Measurements from ENCODE around the gene TUBG2.

DNA sequence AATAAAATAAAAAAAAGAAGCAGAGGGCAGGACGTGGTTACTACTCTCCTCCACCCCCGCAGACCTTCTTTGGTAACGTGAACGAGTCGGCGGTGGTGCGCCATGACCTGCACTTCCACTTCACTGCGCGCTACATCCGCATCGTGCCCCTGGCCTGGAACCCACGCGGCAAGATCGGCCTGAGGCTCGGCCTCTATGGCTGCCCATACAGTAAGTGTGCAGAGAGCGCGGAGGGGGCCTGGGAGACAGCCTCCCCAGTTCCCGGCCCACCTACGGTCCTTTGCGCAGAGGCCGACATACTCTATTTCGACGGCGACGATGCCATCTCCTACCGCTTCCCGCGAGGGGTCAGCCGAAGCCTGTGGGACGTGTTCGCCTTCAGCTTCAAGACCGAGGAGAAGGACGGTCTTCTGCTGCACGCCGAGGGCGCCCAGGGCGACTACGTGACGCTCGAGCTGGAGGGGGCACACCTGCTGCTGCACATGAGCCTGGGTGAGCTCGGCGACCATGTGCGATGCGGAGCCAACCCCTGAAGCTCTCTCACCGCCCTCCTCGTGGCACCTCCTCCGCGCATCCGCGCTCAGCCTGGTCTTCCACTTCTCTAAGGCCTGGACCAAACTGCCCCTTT lies 26.0 kb downstream of the TUBG2 start:
- no peak for TF ChIP-seq POLR2A (IDR thresholded peaks at IDR 0.05)
- TF ChIP-seq, protein P1, sequence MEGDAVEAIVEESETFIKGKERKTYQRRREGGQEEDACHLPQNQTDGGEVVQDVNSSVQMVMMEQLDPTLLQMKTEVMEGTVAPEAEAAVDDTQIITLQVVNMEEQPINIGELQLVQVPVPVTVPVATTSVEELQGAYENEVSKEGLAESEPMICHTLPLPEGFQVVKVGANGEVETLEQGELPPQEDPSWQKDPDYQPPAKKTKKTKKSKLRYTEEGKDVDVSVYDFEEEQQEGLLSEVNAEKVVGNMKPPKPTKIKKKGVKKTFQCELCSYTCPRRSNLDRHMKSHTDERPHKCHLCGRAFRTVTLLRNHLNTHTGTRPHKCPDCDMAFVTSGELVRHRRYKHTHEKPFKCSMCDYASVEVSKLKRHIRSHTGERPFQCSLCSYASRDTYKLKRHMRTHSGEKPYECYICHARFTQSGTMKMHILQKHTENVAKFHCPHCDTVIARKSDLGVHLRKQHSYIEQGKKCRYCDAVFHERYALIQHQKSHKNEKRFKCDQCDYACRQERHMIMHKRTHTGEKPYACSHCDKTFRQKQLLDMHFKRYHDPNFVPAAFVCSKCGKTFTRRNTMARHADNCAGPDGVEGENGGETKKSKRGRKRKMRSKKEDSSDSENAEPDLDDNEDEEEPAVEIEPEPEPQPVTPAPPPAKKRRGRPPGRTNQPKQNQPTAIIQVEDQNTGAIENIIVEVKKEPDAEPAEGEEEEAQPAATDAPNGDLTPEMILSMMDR (IDR thresholded peaks at IDR 0.05) = no peak

All from prostate gland (tissue), 2 donors.